HG03097 (cell line): ENCODE measurements around the gene PER3.
A peak's percentile ranks its signal among the peaks of the same experiment; 100 is the strongest.

Experiments used
- ATAC-seq: cut with Tn5 transposase; IDR thresholded peaks from one replicate; pipeline ENCODE4 v1.9.1; 2021; ENCODE audit not compliant: unreplicated experiment, low FRiP score

The PER3 gene

DNA sequence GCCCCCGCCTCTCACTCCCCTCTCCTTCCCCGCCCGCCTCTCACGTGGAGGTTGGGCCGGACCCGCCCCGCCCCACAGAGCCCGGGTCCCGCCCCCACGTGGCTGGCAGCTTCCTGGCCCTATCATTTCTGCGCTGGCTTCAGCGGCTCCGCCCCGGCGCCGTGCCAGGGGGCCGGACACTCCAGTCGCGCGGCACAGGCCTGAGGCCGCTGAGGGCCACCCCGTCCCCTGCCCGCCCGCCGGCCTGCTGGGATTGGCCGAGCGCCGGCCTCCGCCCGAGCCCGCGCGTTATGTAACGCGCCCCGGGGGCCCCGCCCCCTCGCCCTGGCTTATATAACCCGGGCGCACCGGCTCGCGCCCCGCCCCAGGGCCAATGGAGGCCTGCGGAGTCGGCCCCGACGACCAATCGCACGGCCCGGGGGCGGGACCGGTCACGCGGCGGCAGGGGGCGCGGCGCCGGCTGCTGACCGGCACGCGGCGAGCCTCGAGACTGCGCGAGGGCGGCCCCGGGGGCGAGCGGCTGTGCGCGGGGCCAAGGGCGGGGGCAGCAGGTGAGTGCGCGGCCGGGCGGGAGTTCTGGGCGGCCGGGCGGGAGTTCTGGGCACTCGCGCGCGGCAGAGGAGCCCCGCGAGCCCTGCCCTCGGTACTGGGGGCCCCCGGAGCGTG is at the start of gene PER3:
TSS of gene PER3 (plus strand) at position 466 of the 666 bp plus-strand sequence. CDS start 587 bp downstream, outside the sequence.
- peak; percentile 89 for ATAC-seq

DNA sequence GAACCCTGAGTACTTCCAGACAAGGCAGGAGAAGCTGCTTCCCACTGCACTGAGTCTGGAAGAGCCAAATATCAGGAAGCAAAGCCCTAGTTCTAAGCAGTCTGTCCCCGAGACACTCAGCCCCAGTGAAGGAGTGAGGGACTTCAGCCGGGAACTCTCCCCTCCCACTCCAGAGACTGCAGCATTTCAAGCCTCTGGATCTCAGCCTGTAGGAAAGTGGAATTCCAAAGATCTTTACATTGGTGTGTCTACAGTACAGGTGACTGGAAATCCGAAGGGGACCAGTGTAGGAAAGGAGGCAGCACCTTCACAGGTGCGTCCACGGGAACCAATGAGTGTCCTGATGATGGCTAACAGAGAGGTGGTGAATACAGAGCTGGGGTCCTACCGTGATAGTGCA is 46.0 kb upstream of the PER3 start:
- ATAC-seq: no peak

DNA sequence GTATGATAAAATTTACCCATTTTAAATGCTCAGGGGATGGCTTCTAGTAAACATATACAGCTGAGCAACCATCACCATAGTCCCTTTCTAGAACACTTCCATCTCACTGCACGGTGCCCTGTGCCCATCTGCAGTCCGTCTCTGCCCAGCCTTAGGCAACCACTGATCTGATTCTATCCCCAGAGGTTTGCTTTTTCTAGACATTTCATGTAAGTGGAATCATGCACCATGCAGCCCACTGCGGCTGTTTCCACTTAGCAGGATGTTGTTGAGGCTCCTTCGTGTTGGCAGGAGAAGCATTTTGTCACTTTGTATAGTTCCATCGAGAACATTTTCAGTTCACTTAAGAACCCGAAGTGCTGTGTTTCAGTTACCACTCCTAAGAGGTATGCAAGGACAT is 40.7 kb upstream of the PER3 start:
- ATAC-seq: no peak

DNA sequence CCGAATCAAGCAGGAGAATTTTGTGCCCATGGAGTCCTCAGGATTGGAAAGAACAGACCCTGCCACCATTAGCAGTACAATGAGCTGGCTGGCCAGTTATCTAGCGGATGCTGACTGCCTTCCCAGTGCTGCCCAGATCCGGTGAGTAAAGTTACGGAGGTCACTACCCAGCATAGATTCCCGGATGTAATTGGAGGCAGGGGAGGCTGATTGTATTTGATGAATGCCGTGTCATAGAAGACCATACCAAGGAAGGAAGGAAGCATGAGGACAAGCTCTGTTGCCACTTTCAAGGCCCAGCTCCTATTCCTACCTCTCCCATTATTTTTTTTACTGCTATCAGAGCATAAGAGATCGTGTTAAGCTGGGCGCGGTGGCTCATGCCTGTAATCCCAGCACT is 39.2 kb upstream of the PER3 start:
- no peak for ATAC-seq

GRCh38 chr1:7745783-7746182 is 38.3 kb upstream of the PER3 start:
- ATAC-seq: no peak

GRCh38 chr1:7747605-7748004 is 36.5 kb upstream of the PER3 start:
- no peak for ATAC-seq

DNA sequence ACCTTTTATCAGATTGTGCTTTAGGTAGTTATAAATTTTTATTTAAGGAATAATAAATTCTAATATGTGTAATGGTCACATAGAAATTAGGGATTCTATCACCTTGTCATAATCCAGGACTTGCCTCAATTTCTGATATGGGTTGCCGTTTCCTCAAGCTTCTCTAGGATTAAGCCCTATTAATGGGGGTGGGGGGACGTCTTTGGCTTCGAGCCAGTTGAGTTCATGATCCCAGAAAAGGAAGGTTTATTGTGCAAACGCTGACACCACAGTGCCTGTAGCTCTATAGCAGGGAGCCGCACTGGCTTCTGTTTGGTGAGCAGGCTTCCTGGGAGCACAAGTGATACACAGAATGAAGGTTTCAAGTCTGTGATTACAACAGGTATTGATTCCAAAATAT is 35.0 kb upstream of the PER3 start:
- ATAC-seq: no peak

GRCh38 chr1:7751174-7751573 is 32.9 kb upstream of the PER3 start:
- ATAC-seq: no peak

DNA sequence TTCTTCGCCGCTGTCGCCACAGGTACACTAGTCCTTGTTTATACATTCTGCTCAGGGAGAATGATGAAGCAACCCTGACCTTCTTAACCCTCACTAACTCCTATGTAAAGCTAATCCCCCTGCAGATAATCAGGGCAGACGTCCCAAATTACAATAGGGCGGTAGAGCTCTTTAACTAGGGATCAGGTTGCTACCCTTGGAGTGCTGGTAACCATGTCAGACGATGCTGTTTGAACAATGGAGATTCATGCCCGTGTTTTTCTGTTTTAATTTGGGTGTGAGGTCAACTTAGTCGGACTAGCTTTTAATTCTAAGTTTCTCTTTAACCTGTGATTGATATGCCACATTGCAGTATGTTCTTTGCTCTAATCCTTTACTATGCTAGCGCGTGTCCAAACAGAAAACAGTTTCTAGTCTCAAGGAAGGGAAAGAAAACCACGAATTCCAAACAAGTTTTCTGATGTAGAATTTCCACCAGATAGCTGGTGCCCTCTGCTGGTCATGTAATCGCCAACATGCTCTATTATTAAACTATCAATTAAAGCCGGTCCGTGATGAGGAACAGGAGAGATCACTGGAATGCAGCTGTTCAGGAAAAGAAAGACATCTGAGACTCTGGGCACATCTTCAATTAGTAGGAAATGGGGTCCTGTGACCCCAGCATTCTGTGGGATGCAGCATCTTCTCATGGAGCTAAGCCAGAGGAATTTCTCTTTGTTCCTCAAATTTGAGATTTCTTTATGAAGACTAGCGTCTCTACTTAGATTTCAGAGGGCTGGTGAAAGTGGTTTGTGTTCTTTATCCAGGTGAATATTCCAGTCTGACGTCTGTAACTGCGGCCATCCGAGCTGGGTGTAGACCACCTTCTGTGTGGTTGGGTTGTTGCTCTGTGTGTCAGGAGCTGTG is 31.3 kb upstream of the PER3 start:
- ATAC-seq: no peak

DNA sequence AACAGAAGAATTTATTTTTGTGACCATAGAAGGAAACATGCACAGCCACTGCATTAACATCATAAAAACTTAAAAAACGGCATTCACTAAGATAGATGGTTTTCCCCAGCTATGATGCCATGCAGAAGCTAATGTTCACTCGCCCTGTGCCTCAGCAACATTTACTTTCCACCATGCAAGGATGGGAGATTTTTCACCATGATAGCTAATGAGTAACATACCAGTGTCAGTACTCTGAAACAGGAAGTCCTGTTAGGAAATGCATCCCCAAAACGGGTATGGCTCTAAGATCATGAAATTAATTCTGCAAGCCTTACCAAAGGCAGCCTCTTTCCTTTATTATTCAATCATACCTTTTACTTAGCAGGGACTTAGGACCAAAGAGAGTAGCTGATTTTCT is 30.4 kb upstream of the PER3 start:
- no peak for ATAC-seq

GRCh38 chr1:7754234-7754633 is 29.9 kb upstream of the PER3 start:
- no peak for ATAC-seq

DNA sequence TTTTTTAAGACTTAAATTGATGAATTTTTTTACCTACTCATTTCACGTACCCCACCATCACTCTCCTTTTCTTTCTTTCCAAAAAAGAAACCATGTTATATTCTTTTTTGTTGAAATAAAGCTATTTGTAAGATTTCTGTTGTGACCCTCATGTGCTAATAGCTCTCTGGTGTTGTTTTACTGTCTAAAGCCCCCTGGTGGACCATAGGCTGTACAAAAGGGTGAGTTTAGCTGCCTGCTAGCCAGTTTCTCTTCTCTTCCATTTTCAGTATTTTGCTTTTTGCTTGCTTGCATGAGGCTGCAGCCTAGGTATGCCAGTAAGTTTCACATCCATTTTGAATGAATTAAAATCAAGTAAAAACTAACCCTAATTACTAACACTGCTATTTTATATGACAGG is 28.6 kb upstream of the PER3 start:
- ATAC-seq: no peak

DNA sequence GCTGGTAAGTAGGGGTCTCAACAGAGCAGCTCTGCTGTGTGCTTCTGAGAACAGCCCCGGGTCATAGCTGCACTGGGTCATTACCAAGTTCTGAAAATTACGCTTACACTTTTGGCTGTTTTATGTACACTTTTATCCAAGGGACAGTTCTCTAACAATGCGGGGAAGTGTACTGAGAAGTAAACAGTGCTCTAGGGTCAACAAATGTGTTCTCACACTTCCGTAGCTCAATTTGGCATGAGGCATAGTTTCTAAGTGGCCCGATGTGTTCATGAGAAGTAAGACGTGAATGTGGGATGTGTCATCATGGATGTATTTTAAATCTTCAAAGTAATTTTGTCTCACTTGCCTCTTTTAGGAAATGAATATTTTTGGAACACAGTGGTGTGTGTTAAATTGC is 23.8 kb upstream of the PER3 start:
- ATAC-seq: no peak

DNA sequence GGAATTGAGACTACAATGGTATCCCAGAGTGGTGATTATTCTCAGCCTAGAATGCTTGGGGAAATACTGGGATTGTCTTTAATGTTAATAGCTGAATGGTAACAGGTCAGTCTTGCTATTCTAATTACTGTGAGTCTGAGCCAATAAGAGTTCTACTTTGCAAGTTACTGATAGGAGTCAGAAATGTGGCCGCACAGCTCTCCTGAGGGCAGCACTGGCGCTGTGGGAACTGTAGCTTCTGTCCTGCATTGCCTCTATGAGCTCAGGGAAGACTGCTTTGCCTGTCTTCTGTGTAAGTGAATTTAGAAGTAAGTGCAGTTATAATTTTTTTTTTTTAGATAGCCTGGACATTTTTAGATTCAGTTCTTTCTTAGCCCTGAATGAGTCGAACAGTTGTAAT is 23.0 kb upstream of the PER3 start:
- no peak for ATAC-seq

DNA sequence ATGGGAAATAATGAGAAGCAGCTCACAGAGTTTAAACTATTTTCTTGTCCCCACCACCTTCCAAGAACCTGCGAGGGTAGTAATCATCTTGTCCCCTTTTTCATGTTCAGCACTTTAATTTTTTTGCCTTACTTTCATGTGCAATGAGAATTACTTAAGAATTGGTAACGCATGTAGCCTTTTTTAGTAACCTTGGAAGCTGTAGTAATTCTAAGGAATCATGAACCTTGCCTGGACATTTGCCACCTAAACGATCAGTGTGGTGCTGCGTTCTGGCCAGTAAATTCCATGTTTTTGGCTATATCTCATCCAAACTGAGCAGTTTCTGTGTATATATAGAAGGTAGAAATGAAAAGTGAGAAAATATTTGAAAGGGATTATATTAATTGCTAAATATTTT is 16.9 kb upstream of the PER3 start:
- ATAC-seq: no peak

- ATAC-seq: no peak
Measured at GRCh38 chr1:7768583-7768982, 15.5 kb upstream of the PER3 start.

- ATAC-seq: no peak
Measured at GRCh38 chr1:7769673-7770412, 14.2 kb upstream of the PER3 start.

GRCh38 chr1:7770669-7770996 is 13.5 kb upstream of the PER3 start:
- ATAC-seq: no peak

GRCh38 chr1:7770997-7771822 is 12.9 kb upstream of the PER3 start, which contains the start of gene VAMP3:
Gene VAMP3 (plus strand): TSS chr1:7771296. CDS start chr1:7771384, 88 bp downstream.
- ATAC-seq: no peak

DNA sequence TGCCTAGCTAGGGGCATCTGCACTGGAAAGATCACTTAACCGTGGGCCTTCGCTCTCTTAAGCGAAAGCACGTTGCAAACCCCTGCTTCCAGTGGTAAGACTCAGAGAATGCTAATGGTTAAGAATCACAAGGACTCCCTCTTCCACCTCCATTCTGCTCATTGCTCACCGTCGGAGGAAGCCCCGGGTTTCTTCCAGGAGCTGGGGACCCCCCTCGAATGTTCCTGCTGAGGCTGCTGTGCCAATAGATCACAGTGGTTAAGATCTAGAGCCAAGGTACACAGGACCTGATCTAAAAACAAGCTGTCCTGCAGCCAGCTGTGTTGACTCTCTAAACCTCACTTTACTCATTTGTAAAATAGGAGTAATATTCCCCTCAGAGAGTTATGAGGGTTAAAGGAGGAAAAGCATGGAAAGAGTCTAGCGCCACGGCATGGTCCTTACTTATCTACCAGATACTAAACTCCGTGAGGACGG is 12.2 kb upstream of the PER3 start:
- ATAC-seq: no peak
